Vagina (tissue), 2 donors: Measurements from ENCODE around the gene VMAC.

Experiments
- POLR2A ChIP-seq, 2 donors: fragments of 450-650 bp; IDR thresholded peaks; one replicate each; pipeline ENCODE4 v1.6.1; 2017; ENCODE audit warnings: antibody characterized with exemption in 2 of 2, mild to moderate bottlenecking in 2 of 2, moderate library complexity in 2 of 2
- POLR2AphosphoS5 ChIP-seq, 2 donors: sonication (generic); formaldehyde crosslinking; IDR thresholded peaks; one replicate each; pipeline ENCODE4 v1.9.0; 2017; ENCODE audit warnings: antibody characterized with exemption in 2 of 2, mild to moderate bottlenecking in 2 of 2, low read depth in 1 of 2; ENCODE audit not compliant: insufficient read depth in 1 of 2

DNA sequence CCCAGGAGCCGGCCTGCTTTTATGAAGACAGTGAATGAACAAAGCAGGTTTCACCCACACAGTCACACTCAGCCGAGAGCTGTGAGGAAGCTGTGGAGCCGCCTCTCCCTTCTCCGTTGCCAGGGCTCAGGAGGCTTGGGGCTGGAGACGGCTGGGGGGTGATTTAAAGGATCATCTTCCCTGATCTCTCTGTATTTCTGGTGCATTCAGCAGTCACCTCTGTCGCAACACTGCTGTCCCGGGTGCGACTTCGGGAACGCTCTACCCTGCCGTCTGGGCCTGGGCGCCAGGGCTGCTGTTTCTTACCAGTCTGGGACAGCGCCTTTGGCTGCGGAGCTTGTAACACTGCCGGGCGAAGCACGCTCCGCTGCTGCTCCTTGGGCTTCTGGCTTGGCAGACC, 27.5 kb downstream of the VMAC start:
- TF ChIP-seq POLR2AphosphoS5 (IDR thresholded peaks at IDR 0.05; ENCODE audit: insufficient read depth in 1 of 2, low read depth in 1 of 2) (no peak), POLR2A (IDR thresholded peaks at IDR 0.05) (no peak)
